GM18508 (cell line): ENCODE results near the gene PIK3IP1.
"Not testable (repeated sequence)": the region's sequence is repeated elsewhere in the genome, so short reads cannot be mapped to it uniquely, and the experiment has no call there.

Experiments used
- ATAC-seq: cut with Tn5 transposase; IDR thresholded peaks from one replicate; pipeline ENCODE4 v1.9.1; 2021; ENCODE audit warnings: moderate number of reproducible peaks; ENCODE audit not compliant: insufficient read depth, unreplicated experiment

PIK3IP1 gene

DNA sequence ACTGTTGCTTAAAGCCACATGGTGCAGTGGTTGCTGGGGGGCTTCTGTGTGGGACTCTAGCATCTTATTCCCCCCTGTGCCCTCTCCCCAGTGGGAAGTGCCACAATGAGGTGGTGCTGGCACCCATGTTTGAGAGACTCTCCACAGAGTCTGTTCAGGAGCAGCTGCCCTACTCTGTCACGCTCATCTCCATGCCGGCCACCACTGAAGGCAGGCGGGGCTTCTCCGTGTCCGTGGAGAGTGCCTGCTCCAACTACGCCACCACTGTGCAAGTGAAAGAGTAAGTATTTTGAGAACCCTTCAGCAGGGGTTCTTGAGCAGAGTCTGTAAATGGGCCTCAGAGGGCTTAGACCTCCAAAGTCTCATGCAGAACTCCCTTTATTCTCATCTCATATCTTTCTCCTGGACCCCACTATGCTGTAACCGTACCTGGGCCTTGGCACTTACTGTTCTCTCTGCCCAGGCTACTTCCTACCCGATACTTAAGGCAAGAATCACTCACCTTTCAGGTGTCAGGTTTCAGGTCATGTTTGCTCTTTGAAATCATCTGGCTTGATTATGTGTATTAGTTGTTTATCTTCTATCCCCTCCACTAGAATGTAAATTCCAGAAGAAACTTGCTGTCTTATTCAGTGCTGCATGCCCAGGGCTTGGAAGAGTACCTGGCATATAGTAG, 32.4 kb downstream of the PIK3IP1 start:
- ATAC-seq: no peak

DNA sequence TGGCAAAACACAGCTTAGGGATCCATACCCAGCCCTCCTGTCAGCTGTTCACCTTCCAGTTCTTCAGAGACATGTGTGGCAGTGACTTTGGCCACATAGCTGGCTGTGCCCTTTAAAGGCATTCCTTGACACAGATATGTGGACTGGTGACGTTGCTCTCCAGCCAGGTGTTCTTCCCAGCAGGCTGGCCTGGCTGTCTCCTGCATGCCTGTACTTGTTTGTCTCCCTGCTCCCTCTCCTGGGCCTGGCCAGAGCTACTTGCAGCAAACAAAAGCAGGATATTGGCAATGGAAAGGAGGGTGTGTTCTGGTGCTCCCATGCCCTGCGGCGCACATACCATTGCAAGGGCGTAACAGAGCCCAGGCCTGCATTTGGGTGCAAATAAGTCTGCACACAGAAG, 38.3 kb downstream of the PIK3IP1 start:
- ATAC-seq: no peak

GRCh38 chr22:31250740-31251600, 41.3 kb downstream of the PIK3IP1 start:
- no peak for ATAC-seq

- ATAC-seq: no peak
Observed at GRCh38 chr22:31248965-31249958, 43.0 kb downstream of the PIK3IP1 start.

DNA sequence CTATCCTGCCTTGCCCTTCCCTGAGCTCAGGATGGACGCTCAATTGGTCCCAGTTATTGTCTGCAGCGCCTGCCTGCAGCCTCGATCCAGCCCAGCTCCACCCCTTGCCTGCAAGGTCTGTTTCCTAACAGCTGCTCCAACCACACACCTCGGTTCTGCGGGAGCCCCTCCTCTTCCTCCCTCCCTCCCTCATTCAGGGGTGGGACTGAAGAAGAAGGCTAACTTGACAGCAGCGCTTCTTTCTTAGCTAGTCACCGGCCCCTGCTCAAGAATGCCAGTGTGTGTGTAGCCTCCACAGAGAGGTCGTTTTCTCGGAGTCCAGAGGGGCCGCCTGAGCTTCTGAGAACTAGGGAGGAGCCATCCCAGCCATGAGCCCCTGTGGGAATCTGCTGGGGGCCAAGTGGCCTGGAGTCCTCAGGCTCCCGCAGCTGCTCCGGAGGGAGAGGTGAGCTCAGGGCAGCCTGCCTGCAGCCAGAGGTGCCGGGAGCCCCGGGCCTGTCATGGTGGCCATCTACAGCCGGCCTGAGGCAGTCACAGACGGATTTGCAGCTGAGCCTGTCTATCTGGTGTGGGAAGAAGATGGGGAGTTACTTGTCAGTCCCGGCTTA, 44.0 kb downstream of the PIK3IP1 start:
- ATAC-seq: no peak

- ATAC-seq: no peak
Observed at GRCh38 chr22:31247726-31248125, 44.6 kb downstream of the PIK3IP1 start.

DNA sequence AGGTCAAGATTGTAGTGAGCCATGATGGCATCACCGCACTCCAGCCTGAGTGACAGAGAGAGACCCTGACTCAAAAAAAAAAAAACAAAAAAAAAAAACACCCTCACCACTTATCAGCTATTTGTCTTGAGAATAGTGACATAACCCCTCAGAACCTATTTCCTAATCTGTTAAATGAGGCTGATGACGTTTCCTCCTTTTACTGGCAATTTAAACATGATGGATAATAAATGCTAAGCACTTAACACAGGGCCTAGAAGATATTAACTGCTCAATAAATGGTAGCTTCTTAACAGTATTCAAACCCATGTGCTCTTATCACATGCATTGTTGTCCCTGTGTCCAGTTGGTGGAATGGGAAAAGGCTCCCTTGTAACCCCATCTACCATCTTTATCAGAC, 45.6 kb downstream of the PIK3IP1 start:
- no peak for ATAC-seq

DNA sequence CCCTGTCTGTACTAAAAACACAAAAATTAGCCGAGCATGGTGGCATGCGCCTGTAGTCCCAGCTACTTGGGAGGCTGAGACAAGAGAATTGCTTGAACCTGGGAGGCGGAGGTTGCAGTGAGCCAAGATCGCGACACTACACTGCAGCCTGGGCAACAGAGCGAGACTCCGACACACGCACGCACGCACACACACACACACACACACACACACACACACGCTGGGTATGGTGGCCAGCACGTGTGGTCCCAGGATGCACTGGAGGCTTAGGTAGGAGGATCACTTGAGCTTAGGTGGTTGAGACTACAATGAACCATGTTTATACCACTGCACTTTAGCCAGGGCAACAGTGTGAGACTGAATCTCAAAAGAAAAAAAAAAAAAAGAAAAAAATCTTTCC, 46.3 kb downstream of the PIK3IP1 start:
- not testable (repeated sequence) for ATAC-seq

DNA sequence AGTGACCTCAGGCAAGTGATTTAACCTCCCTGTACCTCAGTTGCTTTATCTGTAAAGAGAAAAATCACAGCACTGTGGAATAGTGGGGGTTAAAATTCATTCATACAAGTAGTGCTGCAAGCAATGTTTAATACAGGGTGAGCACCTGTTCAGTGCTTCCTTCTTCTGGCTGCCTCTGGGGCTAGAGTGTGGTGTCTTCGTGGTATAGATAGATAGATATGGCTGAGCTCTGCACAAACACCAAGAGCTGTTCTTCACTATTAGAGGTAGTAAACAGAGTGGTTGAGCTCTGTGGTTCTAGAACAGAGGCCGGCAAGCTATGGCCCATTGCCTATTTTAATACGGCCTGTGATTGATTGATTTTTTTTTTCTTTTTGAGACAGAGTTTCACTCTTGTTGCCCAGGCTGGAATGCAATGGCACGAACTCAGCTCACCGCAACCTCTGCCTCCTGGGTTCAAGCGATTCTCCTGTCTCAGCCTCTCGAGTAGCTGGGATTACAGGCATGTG, 47.3 kb downstream of the PIK3IP1 start:
- no peak for ATAC-seq

DNA sequence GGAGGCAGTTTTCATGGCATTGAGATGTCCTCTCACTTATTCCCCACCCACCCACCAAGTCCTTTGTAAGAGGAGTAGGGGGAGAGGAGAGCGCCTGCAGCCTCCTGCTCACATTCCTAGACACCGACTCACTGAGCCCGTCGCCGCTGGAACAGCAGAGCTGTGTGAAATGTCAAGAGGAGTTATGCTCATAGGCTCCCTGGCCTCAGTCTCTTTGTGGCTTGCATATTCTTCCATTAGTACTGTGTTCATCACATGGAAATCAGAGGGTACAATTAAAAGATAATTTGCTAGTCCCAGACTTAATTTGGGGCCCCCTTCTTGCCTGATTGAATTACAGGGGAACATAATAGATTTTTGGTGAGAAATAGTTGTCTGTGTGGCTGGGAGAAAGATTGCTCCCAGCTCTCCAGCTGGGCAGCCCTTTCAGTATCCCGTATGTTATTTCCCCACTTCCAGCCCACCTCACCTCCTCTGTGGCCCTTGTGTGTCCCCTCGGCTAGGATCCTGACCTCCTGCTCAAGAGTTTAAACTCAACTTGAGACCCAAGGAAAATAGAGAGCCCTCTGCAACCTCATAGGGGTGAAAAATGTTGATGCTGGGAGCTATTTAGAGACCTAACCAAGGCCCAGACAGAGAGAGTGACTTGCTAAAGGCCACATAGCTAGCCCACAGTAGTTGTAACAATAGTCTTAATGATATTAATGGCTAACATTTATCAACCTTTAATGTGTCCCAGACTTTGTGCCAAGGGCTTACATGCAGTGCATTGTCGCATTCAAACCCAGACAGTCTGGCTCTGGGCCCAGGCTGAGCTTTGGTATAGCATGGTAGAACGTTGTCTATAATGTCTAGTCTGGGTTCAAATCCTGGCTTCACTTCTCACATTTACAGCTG, 48.0 kb downstream of the PIK3IP1 start:
- ATAC-seq: no peak

GRCh38 chr22:31243339-31244045, 48.8 kb downstream of the PIK3IP1 start:
- no peak for ATAC-seq

- ATAC-seq: no peak
Observed at GRCh38 chr22:31241936-31242335, 50.4 kb downstream of the PIK3IP1 start.

- ATAC-seq: no peak
Observed at GRCh38 chr22:31241200-31241599, 51.1 kb downstream of the PIK3IP1 start.

- ATAC-seq: no peak
Observed at GRCh38 chr22:31239771-31240370, 52.4 kb downstream of the PIK3IP1 start.

DNA sequence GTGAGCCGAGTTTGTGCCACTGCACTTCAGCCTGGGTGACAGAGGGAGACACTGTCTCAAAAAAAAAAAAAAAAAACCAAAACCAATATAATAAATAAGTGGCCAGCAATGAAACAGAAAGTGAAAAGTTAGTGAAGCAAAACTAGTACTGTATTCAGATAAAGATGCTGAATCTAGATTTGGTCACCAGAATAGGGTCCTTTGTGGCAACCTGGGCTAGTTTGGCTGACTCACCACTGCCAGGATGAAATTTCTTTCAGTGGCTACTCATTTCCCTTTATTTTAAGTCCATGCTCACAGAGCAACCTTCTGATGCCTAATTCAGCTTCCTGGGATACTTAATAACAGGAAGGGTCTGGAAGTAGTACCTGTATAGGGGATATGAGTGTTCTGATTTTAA, 54.2 kb downstream of the PIK3IP1 start:
- no peak for ATAC-seq

GRCh38 chr22:31236044-31236443, 56.2 kb downstream of the PIK3IP1 start:
- ATAC-seq: not testable (repeated sequence)

- no peak for ATAC-seq
Observed at GRCh38 chr22:31235081-31235480, 57.2 kb downstream of the PIK3IP1 start.

DNA sequence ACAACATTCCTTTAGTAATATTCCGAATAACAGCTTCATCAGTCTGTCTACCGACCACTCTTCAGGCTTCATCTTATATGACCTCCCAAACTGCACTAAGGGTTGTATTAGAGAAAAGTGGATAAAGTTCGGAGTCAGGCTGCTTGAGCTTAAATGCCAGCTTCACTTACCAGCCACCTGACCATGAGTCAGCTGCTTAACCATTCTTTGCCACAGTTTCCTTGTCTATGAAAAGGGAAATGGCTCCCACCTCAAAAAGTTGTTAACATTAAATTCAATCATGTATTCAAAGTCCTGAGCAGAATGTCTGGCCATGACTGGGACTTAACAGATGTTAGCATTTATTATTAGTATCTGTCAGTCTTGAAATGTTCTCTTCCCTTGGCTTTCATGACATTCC, 59.3 kb downstream of the PIK3IP1 start:
- no peak for ATAC-seq
